Neuronal stem cell (in vitro differentiated cells): ENCODE measurements around the gene NPTX1.

ENCODE experiments used
- DNase-seq: peaks from one replicate; pipeline ENCODE4 v3.0.0-alpha.2; 2013; ENCODE audit warnings: low spot score
- H2AFZ ChIP-seq: one replicate; pipeline ENCODE4 v1.6.1; 2013; ENCODE audit warnings: mild to moderate bottlenecking, low read length, inconsistent platforms
- H2AK5ac ChIP-seq: 2 replicates; pipeline ENCODE4 v1.6.1; 2013; ENCODE audit warnings: low read depth, mild to moderate bottlenecking, inconsistent platforms, low read length, moderate library complexity, mixed read lengths
- H2BK120ac ChIP-seq: 2 replicates; pipeline ENCODE4 v1.6.1; 2013; ENCODE audit warnings: low read depth, mild to moderate bottlenecking, inconsistent platforms, low read length, moderate library complexity, mixed read lengths
- H2BK12ac ChIP-seq: one replicate; pipeline ENCODE4 v1.6.1; 2013; ENCODE audit warnings: low read length, inconsistent platforms
- H2BK15ac ChIP-seq: 2 replicates; pipeline ENCODE4 v1.6.1; 2013; ENCODE audit warnings: mild to moderate bottlenecking, low read length, inconsistent platforms, mixed read lengths
- H2BK5ac ChIP-seq: one replicate; pipeline ENCODE4 v1.6.1; 2013; ENCODE audit warnings: inconsistent platforms, mild to moderate bottlenecking, low read length, moderate library complexity
- H3K14ac ChIP-seq: one replicate; pipeline ENCODE4 v1.6.1; 2013; ENCODE audit warnings: low read length, inconsistent platforms
- H3K18ac ChIP-seq: 2 replicates; pipeline ENCODE4 v1.6.1; 2013; ENCODE audit warnings: low read length, inconsistent platforms
- H3K23ac ChIP-seq: 2 replicates; pipeline ENCODE4 v1.6.1; 2013; ENCODE audit warnings: low read depth, mild to moderate bottlenecking, mixed read lengths, low read length, inconsistent platforms; ENCODE audit not compliant: poor library complexity
- H3K27ac ChIP-seq: replicated peaks from 3 replicates; pipeline ENCODE4 v1.5.1; 2013; ENCODE audit warnings: low read length, inconsistent platforms
- H3K27me3 ChIP-seq, 3 experiments: 2 replicates each; pipeline ENCODE4 v1.6.1; 2013; ENCODE audit warnings: low read length in 3 of 3, mild to moderate bottlenecking in 2 of 3, inconsistent platforms in 1 of 3, low read depth in 1 of 3, mixed read lengths in 1 of 3, moderate library complexity in 1 of 3; ENCODE audit not compliant: control insufficient read depth in 3 of 3, insufficient read depth in 3 of 3
- H3K36me3 ChIP-seq, 2 donors: replicated peaks in 1 of 2; 2 replicates each; pipeline ENCODE4 v1.6.1; 2013; ENCODE audit warnings: low read length in 2 of 2; ENCODE audit not compliant: control insufficient read depth in 2 of 2, insufficient read depth in 2 of 2
- H3K4ac ChIP-seq: 2 replicates; pipeline ENCODE4 v1.6.1; 2013; ENCODE audit warnings: inconsistent platforms, mild to moderate bottlenecking, low read length, moderate library complexity
- H3K4me1 ChIP-seq, 2 donors: 1 replicate in 1 of 2; 2 replicates in 1 of 2; pipeline ENCODE4 v1.6.1; 2013; ENCODE audit warnings: low read length in 2 of 2, low read depth in 1 of 2; ENCODE audit not compliant: control insufficient read depth in 2 of 2, insufficient read depth in 1 of 2
- H3K4me2 ChIP-seq: one replicate; pipeline ENCODE4 v1.6.1; 2013; ENCODE audit warnings: mild to moderate bottlenecking, low read length, inconsistent platforms; ENCODE audit not compliant: insufficient read depth, poor library complexity, severe bottlenecking
- H3K4me3 ChIP-seq, 2 donors: 2 replicates each; pipeline ENCODE4 v1.5.1; 2013; ENCODE audit warnings: low read length in 2 of 2, mild to moderate bottlenecking in 2 of 2, inconsistent platforms in 1 of 2, moderate library complexity in 1 of 2
- H3K79me1 ChIP-seq: one replicate; pipeline ENCODE4 v1.6.1; 2013; ENCODE audit warnings: low read depth, mild to moderate bottlenecking, inconsistent platforms, low read length, moderate library complexity
- H3K9ac ChIP-seq: one replicate; pipeline ENCODE4 v1.6.1; 2013; ENCODE audit warnings: mild to moderate bottlenecking, low read depth, low read length, inconsistent platforms; ENCODE audit not compliant: poor library complexity
- H3K9me3 ChIP-seq, 2 donors: replicated peaks in 1 of 2; 2 replicates each; pipeline versions ENCODE3 to v1.6.1; 2013; ENCODE audit warnings: low read length in 2 of 2, mild to moderate bottlenecking in 2 of 2, inconsistent platforms in 1 of 2, low read depth in 1 of 2, mixed read lengths in 1 of 2, moderate library complexity in 1 of 2; ENCODE audit not compliant: control insufficient read depth in 2 of 2, insufficient read depth in 1 of 2
- H4K8ac ChIP-seq: one replicate; pipeline ENCODE4 v1.6.1; 2013; ENCODE audit warnings: low read depth, mild to moderate bottlenecking, inconsistent platforms, low read length, moderate library complexity
- H4K91ac ChIP-seq: one replicate; pipeline ENCODE4 v1.6.1; 2013; ENCODE audit warnings: low read length, low read depth, mild to moderate bottlenecking, inconsistent platforms; ENCODE audit not compliant: poor library complexity
- WGBS, 2 donors: extraction: QIAGEN DNeasy Blood & Tissue Kit; methylation state at CpG; one replicate each; pipeline ENCODE4 v1.1.7; 2013; ENCODE audit warnings: missing lambda C conversion rate in 2 of 2, mixed read lengths in 1 of 2; ENCODE audit not compliant: insufficient read length in 2 of 2, insufficient replicate concordance in 1 of 2; ENCODE audit errors: extremely low coverage in 2 of 2; 5-methylcytosine and 5-hydroxymethylcytosine counted together

The NPTX1 gene

GRCh38 chr17:80516171-80516932 lies 39.9 kb upstream of the NPTX1 start:
- H3K4ac ChIP-seq = no peak overlapping the region
- no peaks in the 10 kb centered on the region for H3K79me1 ChIP-seq
- no peaks in the 10 kb centered on the region for H3K4me1 ChIP-seq
- H3K4me2 ChIP-seq = no peak overlapping the region
- H2AFZ ChIP-seq = no peak overlapping the region
- DNase-seq = no peak
- peak overlapping the region; percentile 90 for H2BK120ac ChIP-seq
- peak overlapping the region; percentile 65 for H3K18ac ChIP-seq
- H3K14ac ChIP-seq = no peak overlapping the region
- no peak overlapping the region for H3K4me3 ChIP-seq
- peak overlapping the region; percentile 3 for H3K23ac ChIP-seq
- H2BK5ac ChIP-seq = no peak overlapping the region
- H3K27me3 ChIP-seq = peaks cover 0 to 33% (median 2%) of the 10 kb centered on the region in 3 experiments
- H3K27ac ChIP-seq = no peak overlapping the region
- H2BK12ac ChIP-seq = no peak overlapping the region
- H4K91ac ChIP-seq = no peak overlapping the region
- no peak overlapping the region for H2AK5ac ChIP-seq
- H4K8ac ChIP-seq = no peak overlapping the region
- WGBS, 2 donors = no CpG with 5 or more reads among the region's 17 CpGs
- peaks cover 0 to under 1% of the 10 kb centered on the region in 2 donors for H3K36me3 ChIP-seq
- peak overlapping the region; percentile 37 for H2BK15ac ChIP-seq
- no peaks in the 10 kb centered on the region for H3K9me3 ChIP-seq
- H3K9ac ChIP-seq = no peak overlapping the region

- Histone ChIP-seq H2AK5ac (peak overlapping the region; percentile 79), H4K8ac (no peak overlapping the region), H3K23ac (no peak overlapping the region), H3K9me3 (peaks cover 0 to 3% of the 10 kb centered on the region in 2 donors), H3K18ac (no peak overlapping the region), H3K9ac (no peak overlapping the region), H3K4me2 (no peak overlapping the region), H2BK12ac (no peak overlapping the region), H2AFZ (no peak overlapping the region), H2BK120ac (no peak overlapping the region), H2BK15ac (no peak overlapping the region), H3K14ac (no peak overlapping the region), H2BK5ac (no peak overlapping the region), H3K4ac (no peak overlapping the region), H3K79me1 (no peaks in the 10 kb centered on the region), H4K91ac (no peak overlapping the region), H3K27ac (no peak overlapping the region), H3K4me3 (no peak overlapping the region), H3K27me3 (peaks cover 0 to 36% (median 8%) of the 10 kb centered on the region in 3 experiments), H3K4me1 (peaks cover 0 to 5% of the 10 kb centered on the region in 2 donors), H3K36me3 (peaks cover 0 to 3% of the 10 kb centered on the region in 2 donors)
- WGBS, 2 donors = no CpG with 5 or more reads among the region's 10 CpGs
- no peak for DNase-seq
Observed at GRCh38 chr17:80513892-80514291, 37.5 kb upstream of the NPTX1 start.

GRCh38 chr17:80513201-80513600 lies 36.8 kb upstream of the NPTX1 start:
- no peak overlapping the region for H3K9ac ChIP-seq
- H3K4ac ChIP-seq = no peak overlapping the region
- H2BK5ac ChIP-seq = no peak overlapping the region
- no peak overlapping the region for H4K91ac ChIP-seq
- peaks cover 0 to 5% of the 10 kb centered on the region in 2 donors for H3K4me1 ChIP-seq
- no peak overlapping the region for H2AK5ac ChIP-seq
- H3K9me3 ChIP-seq = peaks cover 0 to 3% of the 10 kb centered on the region in 2 donors
- no peak overlapping the region for H4K8ac ChIP-seq
- peaks cover 0 to 3% of the 10 kb centered on the region in 2 donors for H3K36me3 ChIP-seq
- H2AFZ ChIP-seq = no peak overlapping the region
- H3K23ac ChIP-seq = no peak overlapping the region
- H3K79me1 ChIP-seq = no peaks in the 10 kb centered on the region
- no peak overlapping the region for H3K4me3 ChIP-seq
- H3K18ac ChIP-seq = no peak overlapping the region
- no peak overlapping the region for H2BK15ac ChIP-seq
- DNase-seq = no peak
- no peak overlapping the region for H3K27ac ChIP-seq
- H2BK12ac ChIP-seq = peak overlapping the region; percentile 46
- no CpG with 5 or more reads among the region's 16 CpGs for WGBS, 2 donors
- H2BK120ac ChIP-seq = no peak overlapping the region
- H3K4me2 ChIP-seq = no peak overlapping the region
- peaks cover 0 to 36% (median 8%) of the 10 kb centered on the region in 3 experiments for H3K27me3 ChIP-seq
- H3K14ac ChIP-seq = no peak overlapping the region

- Histone ChIP-seq H2BK5ac (no peak overlapping the region), H2AFZ (no peak overlapping the region), H3K9ac (no peak overlapping the region), H4K8ac (no peak overlapping the region), H3K36me3 (peaks cover 0 to 3% of the 10 kb centered on the region in 2 donors), H3K14ac (no peak overlapping the region), H4K91ac (no peak overlapping the region), H3K23ac (peak overlapping the region; percentile 26), H3K4me2 (no peak overlapping the region), H2BK12ac (peak overlapping the region; percentile 16), H3K27ac (no peak overlapping the region), H2AK5ac (peak overlapping the region; percentile 78), H3K79me1 (no peaks in the 10 kb centered on the region), H3K4ac (no peak overlapping the region), H3K27me3 (peaks cover 0 to 36% (median 8%) of the 10 kb centered on the region in 3 experiments), H2BK120ac (no peak overlapping the region), H3K18ac (no peak overlapping the region), H3K9me3 (peaks cover 0 to 3% of the 10 kb centered on the region in 2 donors), H2BK15ac (no peak overlapping the region), H3K4me3 (no peak overlapping the region), H3K4me1 (peaks cover 0 to 5% of the 10 kb centered on the region in 2 donors)
- no CpG with 5 or more reads among the region's 15 CpGs for WGBS, 2 donors
- DNase-seq = no peak
Observed at GRCh38 chr17:80512233-80512632, 35.8 kb upstream of the NPTX1 start.
